Activated T-cell treated with anti-CD3 and anti-CD28 coated beads for 48 hours (primary cell): Measurements from ENCODE around the gene SAFB.

Experiments
- DNase-seq: peaks from one replicate; pipeline ENCODE4 v3.0.0-alpha.2; 2020; ENCODE audit warnings: low read depth

The SAFB gene

DNA sequence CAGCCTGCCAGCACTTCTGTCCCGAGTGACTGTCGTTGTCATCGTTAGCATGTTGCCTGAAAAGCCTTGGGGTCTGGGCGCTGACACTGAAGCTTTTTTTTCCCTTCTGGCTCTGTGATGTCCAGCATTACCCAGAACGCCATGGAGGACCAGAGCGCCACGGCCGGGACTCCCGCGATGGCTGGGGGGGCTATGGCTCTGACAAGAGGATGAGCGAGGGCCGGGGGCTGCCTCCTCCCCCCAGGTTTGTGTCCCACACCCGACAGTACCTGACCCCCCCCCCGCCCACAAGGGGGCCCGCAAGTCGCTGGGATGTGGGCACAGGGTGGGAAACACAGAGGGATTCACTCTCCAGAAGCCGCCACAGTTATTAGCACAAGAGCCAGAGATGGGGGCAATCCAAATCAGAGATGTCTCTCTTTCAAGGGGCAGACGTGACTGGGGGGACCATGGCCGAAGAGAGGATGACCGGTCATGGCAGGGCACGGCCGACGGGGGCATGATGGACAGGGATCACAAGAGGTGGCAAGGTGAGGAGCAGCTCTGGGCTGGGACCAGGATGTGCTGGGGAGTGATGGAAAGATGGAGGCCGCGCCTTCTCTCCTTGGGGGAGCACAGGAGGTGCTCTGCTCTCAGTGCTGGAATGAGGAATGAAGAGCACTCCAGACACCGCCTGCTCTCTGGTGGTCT lies 44.2 kb downstream of the SAFB start:
- DNase-seq = no peak

DNA sequence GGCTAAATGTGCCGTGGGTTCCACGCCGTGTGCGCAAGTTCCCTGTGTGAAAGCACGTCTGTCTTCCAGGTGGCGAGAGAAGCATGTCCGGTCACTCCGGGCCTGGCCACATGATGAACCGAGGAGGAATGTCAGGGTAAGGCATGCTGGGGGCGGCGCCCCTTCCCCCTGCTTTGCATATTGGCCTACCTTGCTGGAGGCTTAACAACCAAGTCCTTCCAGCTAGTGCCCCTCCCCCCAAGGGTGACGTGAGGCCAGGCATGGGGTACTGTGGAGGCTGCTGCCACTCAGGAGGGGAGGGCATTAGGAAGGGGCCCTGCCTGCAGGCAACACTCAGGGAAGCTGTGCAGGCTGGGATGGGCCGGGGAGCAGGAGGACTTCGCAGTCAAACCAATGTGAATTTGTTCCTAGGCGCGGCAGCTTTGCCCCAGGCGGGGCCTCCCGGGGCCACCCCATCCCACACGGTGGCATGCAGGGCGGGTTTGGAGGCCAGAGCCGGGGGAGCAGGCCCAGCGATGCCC lies 44.9 kb downstream of the SAFB start:
- no peak for DNase-seq

DNA sequence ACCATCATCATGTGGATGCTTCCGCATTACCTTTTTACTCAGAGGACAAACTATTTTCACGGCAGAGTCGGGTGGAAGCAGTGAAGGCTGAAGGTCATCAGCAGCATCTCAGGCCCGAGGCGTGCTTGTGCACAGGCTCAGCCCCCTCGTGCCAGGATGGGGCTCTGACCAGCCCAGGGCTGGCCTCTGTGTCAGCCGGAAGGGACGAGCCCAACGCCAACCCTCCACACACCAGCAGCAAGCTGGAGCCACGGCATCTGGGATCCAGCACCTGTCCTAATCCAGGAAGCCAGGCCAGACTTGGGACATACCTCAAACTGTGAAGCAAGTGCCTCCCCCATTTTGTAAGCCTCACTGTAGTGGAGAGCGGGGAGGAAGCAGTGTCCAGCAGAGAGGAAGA lies 46.3 kb downstream of the SAFB start:
- DNase-seq = no peak

DNA sequence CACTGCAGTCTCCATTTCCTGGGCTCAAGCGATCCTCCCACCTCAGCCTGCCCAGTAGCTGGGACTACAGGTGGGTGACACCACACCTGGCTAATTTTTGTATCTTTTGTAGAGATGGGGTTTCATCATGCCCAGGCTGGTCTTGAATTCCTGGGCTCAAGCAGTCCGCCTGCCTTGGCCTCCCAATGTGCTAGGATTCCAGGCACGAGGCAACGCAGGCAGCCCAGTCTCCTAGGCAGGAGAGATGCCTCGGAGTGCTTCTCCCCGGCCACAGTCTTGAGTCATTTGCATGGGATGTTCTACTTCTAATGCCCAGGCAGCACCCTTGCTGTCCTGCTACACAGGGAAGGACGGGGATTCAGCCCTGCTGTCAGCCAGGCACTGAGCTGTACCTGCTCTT lies 48.7 kb downstream of the SAFB start:
- no peak for DNase-seq

DNA sequence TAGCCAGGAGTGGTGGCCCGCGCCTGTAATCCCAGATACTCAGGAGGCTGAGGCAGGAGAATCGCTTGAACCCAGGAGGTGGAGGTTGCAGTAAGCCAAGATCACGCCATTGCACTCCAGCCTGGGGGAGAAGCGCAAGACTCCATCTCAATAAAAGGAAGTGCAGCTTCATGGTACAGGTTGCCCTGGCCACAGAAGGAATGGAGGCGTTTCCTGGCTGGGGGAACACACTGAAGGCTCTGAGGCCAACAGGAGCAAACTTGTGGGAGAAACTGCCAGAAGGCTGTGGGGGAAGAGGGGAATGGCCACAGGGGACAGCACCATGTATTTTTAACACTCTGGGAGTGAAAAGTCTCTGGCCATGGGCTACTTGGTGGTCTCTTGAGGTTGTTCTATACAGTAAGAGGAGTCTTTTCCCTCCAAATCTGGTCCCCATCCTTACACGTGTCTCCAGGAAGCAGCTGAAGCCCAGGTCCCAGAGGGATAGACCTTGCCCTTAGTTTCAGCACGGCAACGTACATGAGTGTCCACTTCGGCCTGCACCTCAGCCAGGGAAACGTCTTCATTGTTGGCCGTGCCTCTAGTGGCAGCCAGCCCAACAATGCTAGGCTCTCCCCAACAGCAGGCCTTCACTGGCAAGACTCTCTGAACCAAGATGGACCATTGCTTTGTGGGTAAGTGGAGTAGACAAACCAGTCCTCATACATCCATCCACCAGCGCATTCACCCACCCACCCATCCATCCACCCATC lies 50.0 kb downstream of the SAFB start:
- no peak for DNase-seq

DNA sequence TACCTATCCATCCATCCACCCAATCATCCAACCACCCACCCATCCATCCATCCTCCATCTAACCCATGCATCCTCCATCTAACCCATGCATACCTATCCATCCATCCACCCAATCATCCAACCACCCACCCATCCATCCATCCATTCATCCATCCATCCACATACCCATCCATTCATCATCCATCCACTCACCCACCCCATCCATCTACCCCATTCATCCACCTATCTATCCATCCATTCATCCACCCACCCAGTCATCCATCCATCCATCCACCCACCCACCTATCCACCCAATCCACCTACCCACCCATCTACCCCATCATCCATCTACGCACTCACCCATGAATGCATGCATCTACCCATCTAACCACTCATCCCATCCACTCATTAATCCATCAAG lies 50.9 kb downstream of the SAFB start:
- DNase-seq = no peak

DNA sequence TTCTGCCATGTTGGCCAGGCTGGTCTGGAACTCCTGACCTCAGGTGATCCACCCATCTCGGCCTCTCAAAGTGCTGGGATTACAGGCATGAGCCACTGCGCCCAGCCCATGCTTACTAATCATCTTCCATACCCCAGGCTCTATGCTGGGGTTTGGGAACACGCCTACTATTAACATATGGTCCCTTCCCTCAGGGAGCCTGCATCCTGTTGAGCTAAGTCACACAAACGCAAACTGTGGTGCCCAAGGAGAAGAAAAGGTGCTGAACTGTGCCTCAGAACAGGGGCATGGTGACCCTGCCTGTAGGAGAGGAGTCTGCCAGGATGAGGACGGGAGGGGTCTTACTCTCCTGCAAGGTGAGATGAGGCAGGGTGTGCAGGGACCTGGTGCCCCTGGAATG lies 51.8 kb downstream of the SAFB start:
- DNase-seq = no peak

DNA sequence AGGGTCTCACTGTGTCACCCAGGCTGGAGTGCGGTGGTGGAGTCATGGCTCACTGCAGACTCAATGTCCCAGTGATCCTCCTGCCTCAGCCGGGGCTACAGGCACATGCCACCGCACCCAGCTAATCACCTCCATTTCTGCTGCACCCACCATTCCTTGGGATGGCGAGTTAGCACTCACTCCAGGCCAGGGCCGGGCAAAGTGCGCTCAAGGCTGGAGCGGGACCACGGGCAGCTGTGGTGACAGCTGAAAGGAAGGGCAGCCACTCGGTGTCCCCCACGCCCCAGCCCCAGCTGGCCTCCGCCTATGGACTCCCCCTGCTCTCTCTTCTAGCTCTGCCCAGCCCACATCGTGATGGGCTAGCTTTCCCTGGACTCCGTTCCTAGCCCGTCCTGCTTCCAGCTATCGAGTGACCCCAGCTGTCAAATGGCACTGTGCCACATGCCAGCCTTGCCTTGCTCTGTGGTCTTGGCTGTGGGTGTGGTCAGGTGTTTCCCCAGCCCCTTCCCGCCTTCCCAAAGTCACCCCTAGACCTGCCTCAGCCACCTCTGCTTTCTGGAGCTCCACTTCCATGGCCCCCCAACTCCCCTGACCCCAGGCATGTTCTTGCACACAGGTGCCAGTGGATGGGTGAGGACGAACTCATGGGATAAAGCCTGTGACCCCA lies 53.4 kb downstream of the SAFB start:
- no peak for DNase-seq

DNA sequence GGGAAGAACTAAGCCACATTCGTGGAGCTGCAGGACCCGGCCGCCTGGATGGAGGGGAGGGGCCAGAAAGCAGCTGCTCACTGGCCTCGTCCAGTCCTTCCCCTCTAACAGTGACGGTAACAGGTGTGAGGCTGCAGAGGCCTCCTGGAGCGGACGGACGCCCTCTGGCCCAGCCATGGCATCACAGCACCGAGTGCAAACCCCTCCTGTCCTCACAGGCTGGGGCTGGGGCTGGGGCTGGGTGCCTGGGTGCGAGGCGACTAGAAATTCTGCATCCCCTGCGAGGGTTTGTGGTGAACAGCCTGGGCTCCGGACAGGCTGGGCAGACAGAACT lies 53.9 kb downstream of the SAFB start:
- no peak for DNase-seq

DNA sequence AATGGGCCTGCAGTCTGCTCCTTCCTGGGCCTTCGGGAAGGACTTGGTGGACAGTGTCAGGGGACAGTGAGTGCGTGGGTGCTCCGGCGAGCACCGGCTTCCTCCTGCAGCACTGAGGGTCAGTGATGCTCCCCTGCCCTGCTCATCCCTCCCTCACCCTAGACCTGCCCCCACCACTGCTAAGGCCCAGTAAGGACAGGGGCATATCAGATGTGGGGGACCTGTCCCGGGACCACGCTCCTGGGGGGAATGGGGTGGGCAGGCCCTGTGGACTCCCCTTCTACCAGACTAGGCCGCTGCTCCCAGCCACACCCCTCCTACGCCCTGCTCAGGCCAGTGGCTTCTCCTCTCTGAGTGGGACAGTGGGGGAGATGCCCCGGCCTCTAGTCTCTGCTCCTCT lies 54.3 kb downstream of the SAFB start:
- no peak for DNase-seq

DNA sequence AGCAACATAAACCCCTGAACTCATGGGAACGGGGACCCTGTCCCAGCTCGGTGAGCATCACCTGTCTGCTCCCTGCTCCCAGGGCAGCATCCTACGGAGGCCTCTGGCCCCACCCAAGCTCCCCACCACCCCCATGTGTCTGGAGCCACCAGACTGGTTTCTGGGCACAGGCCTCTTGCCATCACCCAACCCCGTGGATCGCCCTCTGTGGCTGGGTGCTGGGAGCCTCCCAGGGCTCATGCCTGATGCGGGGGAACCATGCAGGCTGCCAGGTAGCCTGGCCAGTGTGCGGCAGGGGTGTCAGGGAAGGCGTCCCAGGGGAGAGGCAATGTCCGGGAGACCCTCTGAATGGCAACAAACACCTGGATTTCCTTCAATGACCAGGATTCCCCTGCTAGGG lies 54.7 kb downstream of the SAFB start:
- no peak for DNase-seq

DNA sequence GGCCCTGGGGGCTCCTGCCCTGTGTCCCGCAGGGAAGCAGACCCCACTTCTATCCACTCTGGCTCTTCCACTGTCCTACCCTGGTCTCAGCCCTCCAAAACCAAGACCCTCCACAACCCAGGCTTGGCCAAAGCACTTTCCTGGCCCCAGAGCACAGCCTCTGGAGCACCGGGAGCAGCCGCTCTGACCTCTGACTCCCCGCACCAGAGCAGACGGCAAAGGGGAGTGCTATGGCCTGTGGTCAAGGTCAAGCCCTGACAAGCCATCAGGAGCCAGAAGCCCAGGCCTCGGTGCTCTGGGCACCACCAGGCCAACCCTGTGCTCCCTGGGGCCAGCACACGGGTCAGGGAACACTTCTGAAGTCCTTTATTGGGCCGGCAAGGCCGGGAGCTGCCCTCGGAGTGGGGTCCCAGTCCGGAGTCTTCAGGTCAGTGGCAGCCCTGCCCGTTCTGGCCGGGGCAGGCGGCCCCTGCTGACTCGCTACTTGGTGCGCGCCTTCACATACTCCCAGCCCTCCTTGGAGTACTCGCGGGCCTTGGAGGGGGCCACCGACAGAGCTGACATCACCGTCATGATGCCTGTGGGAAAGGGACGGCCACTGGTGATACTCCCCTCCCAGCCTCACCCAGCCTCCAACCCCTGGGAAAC lies 55.3 kb downstream of the SAFB start:
- no peak for DNase-seq

DNA sequence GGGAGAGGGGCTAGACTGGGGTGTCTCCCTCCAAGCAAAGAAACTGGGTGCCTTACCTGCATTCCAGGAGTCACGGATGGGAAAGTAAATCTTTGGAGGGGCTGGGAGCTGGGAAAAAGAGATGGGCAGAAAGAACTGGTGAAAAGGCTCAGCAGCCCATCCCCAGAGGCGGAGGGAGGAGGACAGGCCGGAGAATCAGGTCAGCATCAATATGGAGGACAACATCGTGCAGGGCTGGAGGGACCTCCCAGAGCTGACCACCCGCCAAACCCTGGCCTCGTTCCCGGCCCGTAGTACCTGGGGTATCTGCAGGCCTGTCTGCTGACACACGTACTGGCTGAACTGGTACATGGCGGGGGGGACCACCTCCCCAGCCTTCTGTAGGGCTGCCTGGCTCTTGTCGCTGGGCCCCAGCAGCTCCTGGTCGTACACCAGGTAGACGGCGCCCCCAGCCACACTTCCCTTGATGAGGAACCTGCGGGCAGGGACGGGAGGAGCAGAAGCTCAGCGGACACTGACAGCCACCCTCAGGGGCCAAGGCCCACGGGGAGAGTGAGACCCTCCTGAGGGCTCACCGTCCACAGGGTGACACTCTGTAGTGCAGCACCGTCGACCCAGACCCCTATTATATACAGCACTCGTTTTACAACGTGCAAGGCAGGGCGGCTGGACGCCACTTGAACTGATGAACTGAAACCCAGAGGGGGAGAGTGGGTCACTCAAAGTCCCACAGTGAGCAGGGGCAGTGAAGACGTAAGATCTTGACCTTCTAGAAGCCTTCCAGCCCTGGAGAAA lies 56.6 kb downstream of the SAFB start:
- DNase-seq = no peak

DNA sequence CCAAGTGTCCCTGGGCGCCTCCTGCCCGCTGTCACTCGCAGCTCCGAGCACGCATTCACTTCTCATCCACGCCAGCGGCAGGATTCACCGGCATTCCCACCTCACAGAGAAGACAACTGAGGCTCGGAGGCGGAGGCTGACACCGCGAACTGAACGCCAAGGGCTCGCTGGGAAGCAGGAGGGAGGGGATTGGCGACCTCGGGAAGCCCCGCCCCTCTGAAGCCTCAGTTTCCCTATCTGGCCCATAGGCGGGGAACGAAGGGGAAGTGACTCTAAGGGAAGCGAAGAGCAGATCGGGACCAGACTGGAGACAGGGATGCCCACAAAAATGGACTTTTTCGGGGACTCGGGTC lies 57.2 kb downstream of the SAFB start:
- no peak for DNase-seq

DNA sequence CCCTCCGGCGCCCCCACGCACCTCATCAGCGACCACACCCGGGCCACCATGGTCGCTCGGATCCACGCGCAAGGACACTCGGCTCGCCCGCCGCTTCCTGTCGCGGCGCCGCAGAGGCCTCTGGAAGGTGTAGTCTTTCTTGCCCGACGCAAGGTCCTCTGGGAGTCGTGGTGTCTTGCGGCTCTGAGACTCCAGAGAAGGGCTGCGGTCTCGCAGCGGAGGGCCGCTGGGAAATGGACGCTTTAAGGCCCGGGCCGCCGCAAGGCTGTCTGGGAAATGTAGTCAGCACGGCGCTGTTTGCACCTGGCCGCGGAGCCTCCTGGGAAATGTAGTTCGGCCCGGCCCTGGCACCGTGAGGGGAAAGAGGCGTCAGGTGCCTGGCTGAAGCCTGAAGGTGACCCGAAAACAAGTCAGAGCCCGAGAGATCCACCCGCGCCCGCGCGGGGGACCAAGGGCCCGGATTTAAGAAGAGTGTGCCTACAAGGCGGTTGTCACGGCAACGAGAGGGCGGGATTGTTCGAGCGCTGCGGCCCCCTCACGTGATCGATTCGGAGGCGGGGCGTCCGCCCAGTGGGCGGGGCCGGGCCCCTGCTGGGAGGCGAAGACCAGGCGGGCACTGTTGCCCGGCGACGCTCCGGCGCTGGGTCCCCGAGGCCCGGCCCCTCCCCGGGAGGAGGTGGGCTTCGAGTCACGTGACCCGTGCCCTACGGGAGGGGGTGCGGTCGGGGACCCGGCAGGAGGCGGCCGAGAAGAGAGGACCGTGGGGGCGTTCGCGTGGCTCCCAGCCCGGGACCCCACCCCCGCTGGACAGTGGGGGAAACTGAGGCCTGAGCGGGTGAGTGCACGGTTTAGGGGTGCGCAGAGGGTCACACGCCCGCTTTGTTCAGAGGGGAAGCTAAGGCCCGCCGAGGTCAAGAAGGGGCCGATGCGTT lies 57.8 kb downstream of the SAFB start, which contains the start of the genes HSD11B1L and MICOS13:
Gene HSD11B1L (plus strand): TSS at position 591 of the 932 bp plus-strand sequence. CDS start 3,806 bp downstream, outside the sequence.
Gene MICOS13 (minus strand): TSS at position 80 of the 932 bp plus-strand sequence. CDS start 30 bp downstream, at position 50.
- peak; percentile 96 for DNase-seq

DNA sequence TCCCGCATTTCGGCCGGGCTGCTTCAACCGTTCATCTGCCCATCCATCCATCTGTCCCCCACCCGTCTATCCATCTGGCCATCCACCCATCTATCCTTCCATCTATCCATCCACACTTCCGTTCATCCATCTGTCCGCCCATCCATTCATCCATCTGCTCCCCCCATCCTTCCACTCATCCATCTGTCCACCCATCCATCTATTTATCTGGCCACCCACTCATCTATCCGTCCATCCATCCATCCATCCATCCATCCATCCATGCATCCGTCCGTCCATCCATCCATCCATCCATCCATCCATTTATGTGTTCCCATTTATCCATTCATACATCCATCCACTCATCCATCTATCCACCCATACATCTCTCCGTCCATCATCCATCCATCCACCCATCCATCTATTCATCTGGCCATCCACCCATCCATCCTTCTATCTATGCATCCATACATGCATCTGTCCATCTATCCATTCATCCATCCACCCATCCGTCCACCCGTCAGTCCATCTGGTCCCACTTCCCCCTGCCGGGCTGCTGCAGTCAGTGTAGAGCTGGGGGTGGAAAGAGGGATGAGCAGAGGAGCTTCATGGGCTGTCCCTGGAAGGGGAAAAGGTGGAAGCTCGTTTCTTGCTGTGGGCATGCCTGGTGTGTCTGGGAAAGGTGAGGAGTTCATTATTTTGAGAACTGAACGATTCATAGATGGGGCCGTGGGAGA lies 58.7 kb downstream of the SAFB start:
- DNase-seq = no peak

DNA sequence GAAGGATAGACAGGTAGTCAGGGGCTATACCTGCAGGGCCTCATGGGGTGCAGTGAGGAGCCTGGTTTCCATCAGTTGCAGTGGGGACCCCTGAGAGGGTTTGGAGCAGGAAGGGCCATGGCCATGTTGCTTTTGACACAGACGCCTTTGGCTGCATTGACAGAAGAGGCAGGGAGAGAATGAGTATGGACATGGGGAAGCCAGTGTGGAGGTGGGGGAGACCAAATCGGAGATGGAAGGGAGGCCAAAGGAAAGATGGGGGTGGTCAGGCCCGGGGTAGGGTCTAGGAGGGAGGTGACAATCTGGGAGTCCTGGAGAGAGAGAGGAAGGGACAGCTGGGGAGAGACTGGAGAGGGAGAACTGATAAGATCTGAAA lies 59.2 kb downstream of the SAFB start:
- no peak for DNase-seq

DNA sequence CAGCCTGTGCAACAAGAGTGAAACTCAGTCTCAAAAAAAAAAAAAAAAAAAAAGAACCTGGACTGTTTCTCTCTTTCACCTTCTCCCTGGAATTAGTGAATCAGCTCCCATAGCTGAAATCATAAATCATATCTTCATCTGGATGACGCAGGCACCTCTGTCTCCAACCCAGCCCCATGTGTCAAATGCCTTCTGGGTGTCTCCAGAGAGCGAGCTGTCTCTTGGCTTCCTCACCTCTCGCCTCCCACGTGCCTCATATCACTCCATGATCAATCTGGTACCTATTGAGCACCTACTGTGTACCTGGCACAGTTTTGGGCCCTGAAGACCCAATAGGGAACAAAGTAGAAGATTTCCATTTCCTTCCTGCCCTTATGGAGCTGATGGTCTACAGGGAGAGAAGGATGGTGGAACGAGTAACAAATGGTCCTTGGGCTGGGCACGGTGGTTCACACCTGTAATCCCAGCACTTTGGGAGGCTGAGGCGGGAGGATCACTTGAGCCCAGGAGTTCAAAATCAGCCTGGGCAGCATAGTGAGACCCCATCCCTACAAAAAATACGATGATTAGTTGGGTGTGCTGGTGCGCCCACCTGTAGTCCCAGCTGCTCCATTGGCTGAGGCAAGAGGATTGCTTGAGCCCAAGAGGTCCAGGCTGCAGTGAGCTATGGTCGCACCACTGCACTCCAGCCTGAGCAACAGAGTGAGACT lies 60.4 kb downstream of the SAFB start:
- no peak for DNase-seq

DNA sequence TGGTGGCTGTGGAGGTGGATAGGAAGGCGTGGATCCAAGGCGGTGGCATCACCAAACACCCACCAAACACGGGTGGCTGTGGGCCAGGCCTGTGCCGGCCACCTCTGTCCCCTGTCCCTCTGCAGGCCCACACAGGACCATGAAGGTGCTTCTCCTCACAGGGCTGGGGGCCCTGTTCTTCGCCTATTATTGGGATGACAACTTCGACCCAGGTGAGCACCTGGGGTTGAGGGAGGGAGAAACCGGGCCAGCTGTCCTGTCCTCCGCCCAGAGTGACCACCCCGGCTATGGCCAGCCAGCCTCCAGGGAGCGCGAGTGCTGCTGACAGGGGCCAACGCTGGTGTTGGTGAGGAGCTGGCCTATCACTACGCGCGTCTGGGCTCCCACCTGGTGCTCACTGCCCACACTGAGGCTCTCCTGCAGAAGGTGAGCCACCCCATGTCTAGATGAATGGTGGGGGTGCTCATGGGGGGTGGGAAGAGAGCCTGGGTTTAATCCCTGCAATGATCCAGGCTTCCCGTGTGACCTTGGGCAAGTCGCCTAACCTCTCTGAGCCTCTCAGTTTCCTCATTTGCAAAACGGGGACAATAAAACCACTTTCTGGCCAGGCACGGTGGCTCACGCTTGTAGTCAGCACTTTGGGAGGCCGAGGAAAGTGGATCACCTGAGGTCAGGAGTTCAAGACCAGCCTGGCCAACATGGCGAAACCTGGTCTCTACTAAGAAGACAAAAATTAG lies 62.0 kb downstream of the SAFB start:
- no peak for DNase-seq
